Activated CD4-positive, alpha-beta T cell treated with anti-CD3 and anti-CD28 coated beads, Interleukin-2, amount 50 U/mL, for 24 hours (primary cell): Measurements from ENCODE around the gene OS9.

Experiments
- DNase-seq, 2 donors: peaks; one replicate each; pipeline ENCODE4 v3.0.0-alpha.2; 2020; ENCODE audit warnings: low read depth in 1 of 2, low spot score in 1 of 2

OS9 gene

GRCh38 chr12:57735198-57735855 is 41.4 kb downstream of the OS9 start:
- DNase-seq: no peak

GRCh38 chr12:57735952-57736740 is 42.2 kb downstream of the OS9 start:
- no peak for DNase-seq

DNA sequence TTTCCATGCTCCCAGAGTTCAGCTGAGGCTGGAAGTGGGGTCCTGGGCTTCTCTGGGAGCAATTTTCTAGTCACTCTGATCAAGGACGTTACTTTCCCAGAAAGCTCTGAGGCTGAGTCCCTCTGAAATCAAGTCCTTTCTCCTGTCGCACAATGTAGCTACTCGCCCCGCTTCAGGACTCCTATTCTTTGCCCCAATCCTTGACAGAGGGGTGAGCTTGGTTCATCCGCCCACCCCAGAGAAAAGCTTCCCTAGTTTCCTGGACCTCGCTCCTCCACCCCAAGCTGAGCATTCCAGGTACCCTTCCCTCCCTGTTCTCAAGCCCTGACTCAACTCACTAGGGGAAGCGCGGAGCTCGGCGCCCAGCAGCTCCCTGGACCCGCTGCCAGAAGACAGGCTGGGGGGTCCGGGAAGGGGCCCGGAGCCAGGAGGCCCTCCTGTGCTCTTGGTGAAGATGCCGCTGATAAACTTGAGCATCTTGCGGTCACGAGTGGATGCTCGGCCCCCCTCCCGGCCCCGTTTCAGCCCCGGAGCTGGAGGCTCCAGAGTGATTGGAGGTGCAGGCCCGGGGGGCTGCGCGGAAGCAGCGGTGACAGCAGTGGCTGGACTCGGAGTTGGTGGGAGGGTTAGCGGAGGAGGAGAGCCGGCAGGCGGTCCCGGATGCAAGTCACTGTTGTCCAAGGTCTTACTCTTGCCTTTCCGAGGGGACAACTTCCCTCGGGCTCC is 43.0 kb downstream of the OS9 start:
- no peak for DNase-seq

DNA sequence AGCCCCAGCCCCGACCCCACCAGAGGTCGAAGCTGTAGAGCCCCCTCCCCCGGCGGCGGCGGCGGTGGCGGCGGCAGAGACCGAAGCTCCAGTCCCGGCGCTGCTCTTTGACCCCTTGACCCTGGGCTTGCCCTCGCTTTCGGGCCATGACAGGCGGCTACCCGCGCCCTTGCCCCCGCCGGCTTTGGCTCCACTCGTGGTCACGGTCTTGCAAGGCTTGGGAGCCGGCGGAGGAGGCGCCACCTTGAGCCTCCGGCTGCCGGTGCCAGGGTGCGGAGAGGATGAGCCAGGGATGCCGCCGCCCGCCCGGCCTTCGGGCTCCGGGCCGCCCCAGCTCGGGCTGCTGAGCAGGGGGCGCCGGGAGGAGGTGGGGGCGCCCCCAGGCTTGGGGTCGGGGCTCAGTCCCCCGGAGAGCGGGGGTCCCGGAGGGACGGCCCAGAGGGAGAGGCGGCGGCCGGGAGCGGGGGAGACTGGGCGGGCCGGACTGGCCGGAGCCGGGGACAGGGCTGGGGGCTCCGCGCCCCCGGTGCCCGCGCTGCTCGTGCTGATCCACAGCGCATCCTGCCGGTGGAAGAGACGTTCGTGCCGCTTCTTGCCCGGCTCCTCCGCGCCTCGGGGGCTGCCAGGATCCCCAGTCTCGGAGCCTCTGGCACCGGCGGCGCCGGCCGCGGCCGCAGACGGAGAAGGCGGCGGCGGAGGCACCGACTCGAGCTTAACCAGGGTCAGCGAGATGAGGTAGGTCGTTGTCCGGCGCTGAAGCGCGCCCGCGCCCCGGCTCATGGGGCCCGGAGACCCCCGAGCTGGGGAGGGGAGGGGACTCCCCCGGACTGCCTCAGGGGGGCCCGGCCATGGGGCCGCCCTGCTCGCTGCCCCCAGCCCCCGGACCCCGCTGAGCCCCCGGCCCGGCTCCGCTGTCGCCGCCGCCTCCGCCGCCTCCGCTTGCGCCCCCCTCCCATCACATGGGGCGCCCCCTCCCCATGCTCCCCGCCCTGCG is 43.8 kb downstream of the OS9 start:
- no peak for DNase-seq

GRCh38 chr12:57738661-57739237 is 44.8 kb downstream of the OS9 start, which contains the start of gene AGAP2:
TSS of gene AGAP2 (minus strand) at chr12:57738742. CDS start at chr12:57738246, 496 bp downstream.
- DNase-seq: no peak

DNA sequence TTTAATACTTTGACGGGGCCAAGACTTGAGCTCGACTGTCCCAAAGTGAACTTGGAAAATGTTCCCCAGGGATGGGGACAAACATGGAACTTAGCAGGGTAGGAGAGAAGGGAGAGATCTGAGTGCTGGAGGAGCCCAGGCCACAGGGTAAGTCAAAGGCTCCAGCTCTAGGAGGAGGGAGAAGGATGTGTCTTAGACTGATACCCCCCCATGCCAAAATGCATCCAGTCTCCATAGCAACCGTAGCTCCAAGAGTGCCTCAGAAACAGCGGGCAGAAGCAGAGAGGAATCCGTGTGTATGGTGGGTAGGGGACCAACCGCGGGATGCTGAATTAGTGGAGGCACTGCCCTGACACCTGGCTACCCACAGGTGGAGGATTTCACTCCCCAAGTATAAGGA is 45.5 kb downstream of the OS9 start:
- no peak for DNase-seq

GRCh38 chr12:57739914-57740538 is 46.1 kb downstream of the OS9 start:
- no peak for DNase-seq

DNA sequence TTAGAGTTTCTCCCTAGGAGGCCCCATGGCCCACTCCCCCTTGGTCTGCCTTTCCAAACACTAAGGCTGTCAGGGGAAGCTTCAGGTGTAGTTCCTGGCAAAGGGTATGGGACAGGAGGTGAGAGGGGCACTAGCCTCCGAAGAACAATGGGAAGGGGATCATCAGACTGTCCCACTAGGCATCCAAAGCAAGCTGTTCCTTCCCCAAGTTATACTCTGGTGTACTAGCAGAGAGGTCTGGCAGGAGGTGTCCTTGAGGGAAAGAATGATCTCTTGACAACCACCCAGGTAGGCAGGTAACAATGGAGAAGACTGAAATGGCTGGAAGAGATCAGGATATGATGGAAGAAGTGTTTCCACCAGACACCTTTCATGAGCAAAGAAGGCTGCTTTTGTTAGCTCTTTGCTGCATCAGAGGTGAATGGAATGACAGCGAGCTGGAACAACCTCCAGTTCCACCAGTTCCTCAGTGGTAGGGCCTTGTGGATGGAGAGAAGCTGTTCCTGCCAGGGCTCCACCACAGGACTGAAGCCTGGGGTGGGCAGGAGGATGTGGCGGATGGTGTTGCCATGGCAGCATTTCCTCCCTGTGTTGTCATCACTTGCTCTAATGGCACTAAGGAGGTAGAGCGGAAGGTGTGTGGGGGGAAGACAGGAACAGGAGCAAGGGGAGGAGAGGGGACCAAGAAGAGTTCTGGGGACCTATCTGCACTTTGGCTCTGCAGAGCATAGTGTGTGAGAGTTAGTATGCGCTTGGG is 46.9 kb downstream of the OS9 start:
- peak in 1 of 2 donors; percentile 68 for DNase-seq

DNA sequence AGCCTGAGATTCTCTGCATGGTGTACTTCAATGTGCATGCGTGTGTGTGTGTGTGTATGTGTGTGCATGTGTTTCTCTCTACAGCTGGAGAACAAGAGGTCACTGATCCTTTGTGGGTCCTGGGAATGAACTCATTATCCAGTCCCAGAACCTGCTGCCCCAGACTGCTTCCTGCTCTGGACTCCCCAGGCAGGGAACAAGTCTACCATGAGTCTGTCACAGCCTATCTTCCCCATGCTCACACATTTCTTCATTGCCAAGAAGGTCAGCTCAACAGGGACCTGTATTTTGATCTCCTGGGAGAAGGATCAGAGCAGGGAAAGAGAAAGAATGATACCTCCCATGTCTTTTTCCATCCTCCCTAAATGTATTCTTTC is 47.5 kb downstream of the OS9 start:
- no peak for DNase-seq

GRCh38 chr12:57741844-57742738 is 48.2 kb downstream of the OS9 start:
- DNase-seq: peak in 1 of 2 donors; percentile 70

GRCh38 chr12:57743769-57744168 is 49.8 kb downstream of the OS9 start:
- DNase-seq: no peak

GRCh38 chr12:57744194-57744776 is 50.4 kb downstream of the OS9 start:
- DNase-seq: peak; percentile 66 to 69

DNA sequence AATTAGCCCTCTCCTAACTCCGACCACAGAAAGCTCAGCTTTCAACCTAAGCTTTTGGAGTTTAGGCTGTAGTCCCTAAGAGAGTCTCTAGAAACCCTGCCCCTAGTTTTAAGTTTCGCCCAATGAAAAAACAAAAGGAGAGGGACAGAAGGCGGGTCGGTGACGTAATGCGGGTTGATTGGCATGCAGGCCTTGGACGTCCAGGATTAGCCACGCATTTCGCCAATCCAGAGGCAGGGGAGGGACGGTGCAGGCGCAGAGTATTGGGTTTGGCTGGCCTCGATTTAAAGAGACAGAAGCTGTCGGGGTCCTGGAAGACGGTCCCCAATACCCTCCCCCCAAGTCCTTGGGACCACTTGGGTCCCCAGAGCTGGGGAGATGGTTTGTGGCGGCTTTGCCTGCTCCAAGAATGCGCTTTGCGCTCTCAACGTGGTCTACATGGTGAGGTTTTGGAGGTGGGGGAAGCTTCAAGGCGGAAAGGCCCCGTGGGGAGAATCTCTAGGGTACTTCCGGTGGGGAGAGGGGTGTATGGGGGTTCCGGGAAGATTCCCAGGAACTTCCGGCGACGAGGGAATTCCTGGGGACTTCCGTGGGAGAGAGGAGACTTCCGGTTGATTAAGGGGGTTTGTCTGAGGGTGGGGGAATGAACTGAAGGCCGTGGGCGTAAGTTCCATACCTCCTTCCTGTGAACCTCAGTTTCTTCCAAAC is 51.0 kb downstream of the OS9 start, which contains the start of gene TSPAN31:
TSS of gene TSPAN31 (plus strand) at position 263 of the 708 bp plus-strand sequence. CDS start at position 379, 116 bp downstream.
- peak; percentile 86 to 97 for DNase-seq

DNA sequence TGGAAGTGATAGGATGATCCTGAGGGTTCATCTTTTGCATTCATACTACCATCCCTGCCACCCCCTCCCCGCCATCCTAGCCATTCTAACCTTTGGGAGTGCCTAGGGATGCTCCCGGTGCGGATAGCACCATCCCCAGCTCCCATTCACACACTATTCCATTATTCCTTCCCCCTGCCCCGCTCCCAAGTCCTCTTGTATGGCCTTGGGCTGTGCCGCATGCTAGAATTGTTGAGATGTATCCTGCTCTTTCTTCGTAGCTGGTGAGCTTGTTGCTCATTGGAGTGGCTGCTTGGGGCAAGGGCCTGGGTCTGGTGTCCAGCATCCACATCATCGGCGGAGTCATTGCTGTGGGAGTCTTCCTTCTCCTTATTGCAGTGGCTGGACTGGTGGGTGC is 51.6 kb downstream of the OS9 start:
- DNase-seq: no peak

GRCh38 chr12:57746025-57746424 is 52.1 kb downstream of the OS9 start:
- DNase-seq: no peak

GRCh38 chr12:57749061-57749460 is 55.1 kb downstream of the OS9 start:
- DNase-seq: no peak
